ENCODE data around the gene ZCWPW1. TPM values are rescaled to one million over a fixed set of nuclear protein-coding genes. Genes with fewer than 3 reads are reported as not detected.

The ZCWPW1 gene
- total and polyA plus RNA-seq, 2 of the 8 experiments (the other 6 are each of a cell fraction or from before 2014, with no cell fraction given): 0.51 to 1.4 TPM

DNA sequence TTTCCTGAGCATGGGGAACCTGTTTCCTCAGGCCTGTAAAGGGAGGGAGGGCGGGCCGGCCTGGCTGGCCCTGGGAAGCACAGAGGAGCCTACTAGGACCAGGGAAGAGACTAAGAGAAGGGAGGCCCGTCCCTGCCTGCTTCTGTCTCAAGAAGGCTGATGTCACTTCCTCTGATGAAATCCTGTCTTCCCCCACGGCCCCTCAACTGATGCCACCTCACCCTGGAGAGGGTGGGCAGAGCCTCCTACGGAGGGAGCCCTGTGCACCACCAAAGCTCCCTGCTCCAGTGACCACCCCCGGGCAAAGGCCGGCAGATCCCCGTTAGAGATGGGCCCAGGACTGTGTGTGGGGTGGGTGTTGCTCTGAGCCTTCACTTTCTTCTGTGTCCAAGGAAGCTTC lies 56.2 kb downstream of the ZCWPW1 start:
- Histone ChIP-seq H2BK20ac (ENCODE audit: low read length) (no peak overlapping the region), H2BK15ac (ENCODE audit: low read length) (no peak overlapping the region), H3K9me3 (ENCODE audit: insufficient read depth in 2 of 2, low read depth in 1 of 2, low read length in 1 of 2) (no peaks in the 10 kb centered on the region), H2BK120ac (replicated peaks; ENCODE audit: low read depth, low read length) (no peak overlapping the region), H4K8ac (ENCODE audit: extremely low read depth, insufficient read depth, low read length) (no peak overlapping the region; the same call in 1 of the 2 replicates), H2BK12ac (ENCODE audit: low read depth, low read length) (no peak overlapping the region), H2BK5ac (ENCODE audit: low read depth, low read length) (no peak overlapping the region), H3K27me3 (replicated peaks in 1 of 4; ENCODE audit: control insufficient read depth in 3 of 4, extremely low read depth in 1 of 4, insufficient read depth in 3 of 4, low read length in 3 of 4) (0 out of 7 replicates have a peak, but pooled peaks cover 0 to 2% (median 0%) of the 10 kb centered on the region in 4 experiments), H3K9ac (replicated peaks in 1 of 4; ENCODE audit: extremely low read depth in 1 of 4, low read depth in 3 of 4, low read length in 3 of 4) (no peak overlapping the region), H2AK5ac (ENCODE audit: low read depth, low read length) (no peak overlapping the region), H3K18ac (ENCODE audit: extremely low read depth, low read length) (no peak overlapping the region), H3K4ac (replicated peaks; ENCODE audit: insufficient read length, low read depth, low read length) (no peak overlapping the region), H3K79me1 (ENCODE audit: low read depth, low read length) (peaks cover 2% of the 10 kb centered on the region; the same call in 1 of the 2 replicates), H2AFZ (ENCODE audit: low read length) (no peak overlapping the region), H3K79me2 (ENCODE audit: control insufficient read depth in 1 of 2, insufficient read depth in 2 of 2, low read length in 2 of 2) (no peaks in the 10 kb centered on the region), H3K56ac (replicated peaks; ENCODE audit: insufficient read length, low read depth, low read length) (no peak overlapping the region), H3K36me3 (ENCODE audit: control insufficient read depth in 2 of 4, insufficient read depth in 4 of 4, low read length in 3 of 4) (peaks cover 0 to 11% (median 0%) of the 10 kb centered on the region in 4 experiments; a peak in 1 of 8 replicates), H3K14ac (ENCODE audit: insufficient read length) (no peak overlapping the region), H3K27ac (ENCODE audit: low read depth, low read length) (no peak overlapping the region), H3K4me2 (ENCODE audit: insufficient read depth in 1 of 2, low read depth in 2 of 2, low read length in 2 of 2) (no peak overlapping the region), H3K23me2 (ENCODE audit: low read depth, low read length) (no peaks in the 10 kb centered on the region), H3K23ac (ENCODE audit: insufficient read length) (no peak overlapping the region), H4K20me1 (replicated peaks in 1 of 2; ENCODE audit: control insufficient read depth in 1 of 2, insufficient read depth in 2 of 2, low read length in 2 of 2) (no peaks in the 10 kb centered on the region), H4K5ac (ENCODE audit: insufficient read length, low read depth, low read length) (no peak overlapping the region), H3K4me1 (replicated peaks in 1 of 4; ENCODE audit: control insufficient read depth in 3 of 4, insufficient read depth in 4 of 4, low read length in 3 of 4) (peaks cover 0 to 31% (median 19%) of the 10 kb centered on the region in 4 experiments; a peak in 6 of 7 replicates), H4K91ac (replicated peaks; ENCODE audit: insufficient read length, low read length) (no peak overlapping the region), H3K4me3 (ENCODE audit: extremely low read depth in 1 of 4, insufficient read depth in 2 of 4, low read depth in 3 of 4, low read length in 4 of 4) (no peak overlapping the region)
- FAIRE-seq (no peak), DNase-seq (ENCODE audit: low read depth in 1 of 2, low spot score in 2 of 2) (no peak)
- 67% methylated on average over 5 of the region's 8 CpGs; no CpG with 5 or more reads in 1 of the 2 experiments for WGBS, 2 experiments (ENCODE audit: extremely low coverage in 1 of 2, insufficient coverage in 1 of 2, insufficient read length in 1 of 2, insufficient replicate concordance in 2 of 2, low coverage in 1 of 2, low lambda C conversion rate in 2 of 2, missing lambda C conversion rate in 1 of 2)
- CTCF ChIA-PET (ENCODE audit: partially characterized antibody): interaction anchor here (0.9 to 1.9 kb wide), 2 partner anchors 35 to 191 kb away, joined by 3 to 10 read pairs; no protein-coding TSS in a partner anchor
- POLR2A ChIA-PET (ENCODE audit: partially characterized antibody): interaction anchor here (0.6 to 2.1 kb wide), 5 partner anchors 10 to 84 kb away, joined by 3 to 9 read pairs (median 4); partner anchors contain the start of gene ZCWPW1
- TF ChIP-seq SIX5 (IDR thresholded peaks at IDR 0.05; ENCODE audit: low read depth, low read length): no peak
- TF ChIP-seq ASH2L (IDR thresholded peaks at IDR 0.05; ENCODE audit: low read length): no peak
- TF ChIP-seq SP4 (IDR thresholded peaks at IDR 0.05; ENCODE audit: low read length): no peak
- TF ChIP-seq ZNF274 (IDR thresholded peaks at IDR 0.05; ENCODE audit: borderline replicate concordance, extremely low read depth, low read length): no peak
- no peak for TF ChIP-seq POU5F1 (IDR thresholded peaks at IDR 0.05; ENCODE audit: low read depth, low read length)
- TF ChIP-seq SAP30 (IDR thresholded peaks at IDR 0.05; ENCODE audit: insufficient read depth, insufficient replicate concordance, low read length): no peak
- no peak for TF ChIP-seq SRF (IDR thresholded peaks at IDR 0.05; ENCODE audit: low read depth, low read length)
- TF ChIP-seq BACH1 (IDR thresholded peaks at IDR 0.05; ENCODE audit: low read length): no peak
